Measurements from ENCODE around the gene NEMP2. TPM values are rescaled to one million over a fixed set of nuclear protein-coding genes. Genes with fewer than 3 reads are reported as not detected.

The NEMP2 gene
- total RNA-seq, 4 donors from 2014 or later: 5.6 to 9.0 (median 7.3) TPM

- Histone ChIP-seq H3K36me3 (no peaks in the 10 kb centered on the region), H3K27me3 (no peaks in the 10 kb centered on the region), H3K27ac (no peak overlapping the region), H3K4me1 (no peaks in the 10 kb centered on the region), H3K4me3 (replicated peaks in 1 of 3) (no peak overlapping the region), H3K9me3 (no peaks in the 10 kb centered on the region)
- intact Hi-C loops (cut with DNase I): no loop called here
- TF ChIP-seq POLR2A (IDR thresholded peaks at IDR 0.05): no peak
- TF ChIP-seq CTCF (IDR thresholded peaks at IDR 0.05): no peak
- no peak for DNase-seq
Measured at GRCh38 chr2:190547886-190548285, 13.4 kb upstream of the NEMP2 start.

- intact Hi-C loops (cut with DNase I): no loop called here
- H3K4me3 ChIP-seq (replicated peaks in 1 of 3): no peak overlapping the region
- DNase-seq: no peak
- no peak for TF ChIP-seq CTCF (IDR thresholded peaks at IDR 0.05)
- TF ChIP-seq POLR2A (IDR thresholded peaks at IDR 0.05): no peak
- 91 to 92% methylated on average over 3 of the region's 3 CpGs for WGBS, 2 donors
- no peaks in the 10 kb centered on the region for H3K9me3 ChIP-seq
- no peaks in the 10 kb centered on the region for H3K36me3 ChIP-seq
- no peaks in the 10 kb centered on the region for H3K4me1 ChIP-seq
- no peak overlapping the region for H3K27ac ChIP-seq
- H3K27me3 ChIP-seq: no peaks in the 10 kb centered on the region
Measured at GRCh38 chr2:190546734-190547133, 12.2 kb upstream of the NEMP2 start.

GRCh38 chr2:190545555-190546385 is 11.2 kb upstream of the NEMP2 start:
- Histone ChIP-seq H3K36me3 (no peaks in the 10 kb centered on the region), H3K27me3 (no peaks in the 10 kb centered on the region), H3K9me3 (no peaks in the 10 kb centered on the region), H3K4me3 (replicated peaks in 1 of 3) (peak overlapping the region in 1 of 3 donors; percentile 26), H3K4me1 (no peaks in the 10 kb centered on the region), H3K27ac (no peak overlapping the region)
- intact Hi-C loops (cut with DNase I): no loop called here
- no peak for DNase-seq
- 74 to 75% methylated on average over 5 of the region's 5 CpGs for WGBS, 2 donors
- TF ChIP-seq POLR2A (IDR thresholded peaks at IDR 0.05) (no peak), CTCF (IDR thresholded peaks at IDR 0.05) (no peak)

GRCh38 chr2:190545093-190545492 is 10.6 kb upstream of the NEMP2 start:
- Histone ChIP-seq H3K9me3 (no peaks in the 10 kb centered on the region), H3K27ac (no peak overlapping the region), H3K27me3 (no peaks in the 10 kb centered on the region), H3K4me1 (no peaks in the 10 kb centered on the region), H3K36me3 (no peaks in the 10 kb centered on the region), H3K4me3 (replicated peaks in 1 of 3) (peak overlapping the region in 1 of 3 donors; percentile 26)
- intact Hi-C loops (cut with DNase I): no loop called here
- DNase-seq: no peak
- WGBS, 2 donors: 48 to 53% methylated on average over 3 of the region's 3 CpGs
- no peak for TF ChIP-seq POLR2A (IDR thresholded peaks at IDR 0.05)
- no peak for TF ChIP-seq CTCF (IDR thresholded peaks at IDR 0.05)

- no peaks in the 10 kb centered on the region for H3K36me3 ChIP-seq
- no peaks in the 10 kb centered on the region for H3K9me3 ChIP-seq
- TF ChIP-seq CTCF (IDR thresholded peaks at IDR 0.05): no peak
- TF ChIP-seq POLR2A (IDR thresholded peaks at IDR 0.05): no peak
- no peak overlapping the region for H3K27ac ChIP-seq
- no peaks in the 10 kb centered on the region for H3K27me3 ChIP-seq
- no peak for DNase-seq
- WGBS, 2 donors: 86 to 96% methylated on average over 6 of the region's 6 CpGs
- H3K4me1 ChIP-seq: peaks cover 0 to 6% of the 10 kb centered on the region in 2 donors
- intact Hi-C loops (cut with DNase I): no loop called here
- H3K4me3 ChIP-seq (replicated peaks in 1 of 3): no peak overlapping the region
Measured at GRCh38 chr2:190540048-190540447, 5.5 kb upstream of the NEMP2 start.

Data from thyroid gland (tissue), 4 donors.